ENCODE data around the gene S100Z.
"Not testable (repeated sequence)": the region's sequence is repeated elsewhere in the genome, so short reads cannot be mapped to it uniquely, and the experiment has no call there.

S100Z gene

DNA sequence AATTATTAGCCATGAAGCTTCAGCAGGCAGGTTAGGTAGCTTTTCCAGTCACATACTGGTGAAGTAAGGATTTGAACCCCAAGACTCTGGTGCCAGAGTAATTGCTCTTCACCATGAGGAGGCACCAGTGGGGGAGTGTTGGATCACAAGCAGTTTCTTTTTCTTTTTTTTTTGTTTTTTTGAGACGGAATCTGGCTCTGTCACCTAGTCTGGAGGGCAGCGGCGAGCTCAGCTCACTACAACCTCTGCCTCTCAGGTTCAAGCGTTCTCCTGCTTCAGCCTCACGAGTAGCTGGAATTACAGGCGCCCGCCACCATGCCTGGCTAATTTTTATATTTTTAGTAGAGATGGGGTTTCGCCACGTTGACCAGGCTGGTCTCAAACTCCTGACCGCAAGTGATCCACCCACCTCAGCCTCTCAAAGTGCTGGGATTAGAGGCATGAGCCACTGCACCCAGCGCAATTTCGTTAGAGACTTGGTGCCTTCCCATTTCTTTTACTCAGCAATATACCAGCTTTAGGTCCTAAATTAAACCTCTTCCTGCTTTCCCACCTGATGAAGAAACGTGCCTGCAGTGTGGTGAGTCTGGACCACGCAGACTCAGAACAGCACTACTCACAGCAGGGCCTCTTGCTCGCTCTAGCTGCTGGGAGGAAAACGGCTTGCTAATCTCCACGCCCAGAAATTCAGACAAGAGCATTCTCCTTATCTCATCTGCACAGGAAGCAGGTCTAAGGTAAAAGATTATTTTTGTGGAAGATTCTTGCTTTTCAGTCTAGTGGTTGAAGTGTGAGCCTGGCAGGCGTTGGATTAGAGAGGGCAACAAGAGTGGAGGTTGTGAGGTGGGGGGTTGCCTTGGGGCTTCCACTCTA is at the start of gene S100Z:
Gene S100Z (plus strand): TSS at position 596 of the 873 bp plus-strand sequence. CDS start 25,346 bp downstream, outside the sequence.
- no peak for DNase-seq (ENCODE audit: low read depth)

DNA sequence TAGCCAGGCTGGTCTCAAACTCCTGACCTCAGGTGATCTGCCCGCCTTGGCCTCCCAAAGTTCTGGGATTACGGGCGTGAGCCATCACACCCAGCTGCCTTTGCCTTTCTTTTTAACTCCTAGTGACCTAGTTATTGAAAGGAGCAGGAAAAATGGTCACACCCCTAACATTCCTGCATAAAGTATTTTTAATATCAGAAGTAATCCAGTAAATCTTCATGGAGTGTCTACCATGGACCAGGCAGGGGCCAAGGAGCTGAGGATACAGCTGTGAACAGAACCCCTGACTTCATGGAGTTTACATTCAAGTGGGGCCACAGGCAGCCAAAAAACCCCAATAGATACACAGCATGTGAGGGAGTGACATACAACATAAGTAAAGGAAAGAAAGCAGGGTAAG is 49.2 kb upstream of the S100Z start:
- DNase-seq (ENCODE audit: low read depth): no peak

DNA sequence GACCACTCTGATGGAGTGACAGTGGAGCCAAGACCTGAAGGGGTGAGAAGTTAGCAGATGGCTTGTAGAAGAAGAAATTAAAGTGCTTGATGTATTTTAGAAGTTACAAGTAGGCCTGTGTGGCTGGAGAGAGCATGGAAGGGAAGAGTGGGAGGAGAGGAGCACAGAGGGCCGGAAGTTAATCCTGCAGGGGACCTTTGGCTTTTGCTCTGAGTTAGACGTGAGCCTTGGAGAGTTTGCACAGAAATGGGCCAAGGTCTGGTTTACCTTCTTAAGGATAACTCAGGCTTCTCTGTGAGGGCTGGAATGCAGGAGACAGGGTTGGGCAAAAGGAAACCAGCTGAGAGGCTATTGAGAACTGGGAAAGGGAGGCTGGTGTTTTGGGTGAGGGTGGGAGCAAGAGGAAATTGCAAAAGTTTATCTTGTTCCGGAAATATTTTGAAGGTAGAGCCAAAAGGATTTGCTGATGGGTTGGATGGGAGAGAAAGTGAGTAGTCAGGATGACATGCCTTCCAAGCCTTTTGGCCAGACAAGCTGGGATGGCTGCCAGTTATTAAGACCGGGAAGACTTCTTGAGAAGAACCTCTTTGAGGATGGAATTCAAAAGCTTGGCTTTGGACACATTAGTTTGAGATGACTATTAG is 48.5 kb upstream of the S100Z start:
- no peak for DNase-seq (ENCODE audit: low read depth)

DNA sequence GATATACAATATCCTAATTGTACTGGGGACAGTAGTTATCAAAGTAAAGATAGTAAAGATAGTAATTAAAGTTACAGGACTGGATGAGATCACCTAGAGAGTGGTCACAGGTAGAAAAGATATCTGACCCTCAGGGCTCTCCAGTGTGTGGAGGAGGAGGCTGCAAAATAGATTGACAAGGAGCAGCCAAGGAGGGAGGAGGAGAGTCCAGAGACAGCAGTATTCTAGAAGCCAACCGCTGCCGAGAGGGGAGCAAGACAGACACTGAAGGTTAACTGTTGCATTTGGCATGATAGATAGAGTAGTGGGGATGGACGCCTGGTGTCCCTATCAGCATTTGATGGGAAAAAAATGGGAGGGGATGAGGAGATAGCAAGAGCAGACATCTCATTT is 48.0 kb upstream of the S100Z start:
- no peak for DNase-seq (ENCODE audit: low read depth)

DNA sequence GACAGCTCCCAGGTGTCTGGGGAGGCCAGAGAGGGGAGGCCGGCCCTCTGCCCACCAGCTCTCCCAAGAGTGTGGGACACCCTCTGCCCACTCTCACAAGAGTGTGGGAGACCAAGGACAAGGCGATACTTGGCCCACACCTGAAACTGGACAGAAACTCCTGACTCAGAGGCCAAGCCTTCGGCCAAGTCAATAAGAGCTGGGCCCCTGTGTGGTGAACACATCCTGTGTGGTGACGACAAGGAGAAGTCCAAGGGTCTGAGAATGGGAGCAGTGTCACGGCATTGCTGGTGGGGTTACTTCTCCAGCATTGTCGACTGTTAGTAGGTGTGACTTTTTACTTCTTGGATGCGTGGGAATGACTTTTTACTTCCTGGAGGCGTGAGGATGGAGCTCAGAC is 45.5 kb upstream of the S100Z start:
- no peak for DNase-seq (ENCODE audit: low read depth)

- DNase-seq (ENCODE audit: low read depth): no peak
These were observed 43.9 kb upstream of the S100Z start for GRCh38 chr5:76805821-76806505.

- DNase-seq (ENCODE audit: low read depth): no peak
These were observed 42.5 kb upstream of the S100Z start for GRCh38 chr5:76807296-76807695.

DNA sequence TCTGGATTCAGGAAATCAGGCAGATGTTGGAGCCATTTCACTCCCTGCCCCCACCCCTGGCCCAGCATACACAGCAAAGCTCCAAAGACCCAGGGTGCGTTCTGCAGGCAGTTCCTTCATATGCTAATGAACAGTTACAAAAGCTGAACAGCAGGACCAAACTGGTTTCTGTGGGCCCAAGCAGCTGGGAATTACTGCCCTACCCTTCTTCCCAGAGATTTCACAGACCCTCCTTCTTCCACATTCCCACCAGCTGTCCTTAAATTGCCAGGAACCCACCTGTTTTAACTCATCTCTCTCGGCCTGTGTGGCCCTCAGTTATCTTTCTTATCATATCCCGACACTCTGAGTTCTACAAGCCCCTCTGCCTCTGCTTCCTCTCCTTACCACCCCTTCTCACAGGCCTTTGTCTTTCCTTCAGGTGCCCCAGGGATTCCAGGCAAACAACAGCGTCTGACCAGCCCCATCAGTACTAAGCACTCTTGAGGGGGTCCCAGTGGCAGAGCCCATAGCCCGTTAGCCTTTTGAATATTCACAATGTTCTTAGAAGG is 41.6 kb upstream of the S100Z start:
- DNase-seq (ENCODE audit: low read depth): no peak

- no peak for DNase-seq (ENCODE audit: low read depth)
These were observed 40.7 kb upstream of the S100Z start for GRCh38 chr5:76809141-76809540.

- DNase-seq (ENCODE audit: low read depth): no peak
These were observed 39.6 kb upstream of the S100Z start for GRCh38 chr5:76810236-76810635.

DNA sequence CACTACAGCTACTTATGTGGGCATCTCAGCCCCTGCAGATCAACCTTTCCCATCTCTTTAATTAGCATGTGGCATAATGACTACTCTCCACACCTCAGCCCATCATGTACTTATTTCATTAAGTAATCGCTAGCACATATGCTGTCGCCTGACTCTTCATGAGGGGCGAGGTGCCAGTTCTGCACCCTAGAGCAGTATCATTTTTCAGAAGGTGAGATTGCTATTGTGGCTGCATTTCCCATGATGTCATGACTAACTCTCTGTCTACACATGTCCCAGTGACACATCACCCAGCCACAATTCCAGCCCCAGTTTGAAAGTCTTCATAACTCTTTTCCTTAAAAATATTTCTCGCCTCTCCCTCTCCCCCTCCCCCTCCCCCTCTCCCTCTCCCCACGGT is 38.6 kb upstream of the S100Z start:
- DNase-seq (ENCODE audit: low read depth): no peak

DNA sequence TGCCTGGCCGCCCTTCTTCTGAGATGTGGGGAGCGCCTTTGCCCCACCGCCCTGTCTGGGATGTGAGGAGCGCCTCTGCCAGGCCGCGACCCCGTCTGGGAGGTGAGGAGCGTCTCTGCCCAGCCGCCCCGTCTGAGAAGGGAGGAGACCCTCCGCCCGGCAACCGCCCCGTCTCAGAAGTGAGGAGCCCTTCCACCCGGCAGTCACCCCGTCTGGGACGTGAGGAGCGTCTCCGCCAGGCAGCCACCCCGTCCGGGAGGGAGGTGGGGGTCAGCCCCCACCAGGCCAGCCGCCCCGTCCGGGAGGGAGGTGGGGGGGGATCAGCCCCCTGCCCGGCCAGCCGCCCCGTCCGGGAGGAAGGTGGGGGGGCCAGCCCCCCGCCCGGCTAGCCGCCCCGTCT is 37.6 kb upstream of the S100Z start:
- DNase-seq (ENCODE audit: low read depth): not testable (repeated sequence)

DNA sequence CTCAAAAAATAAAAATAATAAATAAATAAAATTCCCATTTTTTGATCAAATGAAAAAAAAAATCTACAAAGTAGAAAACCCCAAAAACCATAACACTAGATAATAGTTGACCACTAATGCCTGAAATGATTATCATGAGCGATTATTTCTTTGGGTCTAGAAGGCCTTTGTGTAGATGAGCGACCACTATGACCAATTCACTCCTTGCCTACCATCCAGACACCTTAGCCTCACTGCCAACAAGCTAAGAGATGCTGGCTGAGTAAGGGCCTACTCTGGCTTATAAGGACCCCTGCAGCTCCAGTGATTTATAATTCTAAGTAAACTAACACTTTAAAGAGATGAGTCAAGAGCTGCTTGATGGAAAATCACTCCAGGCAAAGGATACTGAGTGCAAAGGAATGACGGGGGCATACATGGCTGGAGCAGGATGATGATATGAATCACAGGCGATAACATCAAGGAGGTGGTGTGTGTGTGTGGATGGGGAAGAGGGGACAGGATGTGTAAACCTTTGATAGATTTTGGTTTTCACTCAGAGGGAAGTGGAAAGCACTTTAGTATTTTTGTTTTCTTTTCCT is 35.7 kb upstream of the S100Z start:
- no peak for DNase-seq (ENCODE audit: low read depth)

DNA sequence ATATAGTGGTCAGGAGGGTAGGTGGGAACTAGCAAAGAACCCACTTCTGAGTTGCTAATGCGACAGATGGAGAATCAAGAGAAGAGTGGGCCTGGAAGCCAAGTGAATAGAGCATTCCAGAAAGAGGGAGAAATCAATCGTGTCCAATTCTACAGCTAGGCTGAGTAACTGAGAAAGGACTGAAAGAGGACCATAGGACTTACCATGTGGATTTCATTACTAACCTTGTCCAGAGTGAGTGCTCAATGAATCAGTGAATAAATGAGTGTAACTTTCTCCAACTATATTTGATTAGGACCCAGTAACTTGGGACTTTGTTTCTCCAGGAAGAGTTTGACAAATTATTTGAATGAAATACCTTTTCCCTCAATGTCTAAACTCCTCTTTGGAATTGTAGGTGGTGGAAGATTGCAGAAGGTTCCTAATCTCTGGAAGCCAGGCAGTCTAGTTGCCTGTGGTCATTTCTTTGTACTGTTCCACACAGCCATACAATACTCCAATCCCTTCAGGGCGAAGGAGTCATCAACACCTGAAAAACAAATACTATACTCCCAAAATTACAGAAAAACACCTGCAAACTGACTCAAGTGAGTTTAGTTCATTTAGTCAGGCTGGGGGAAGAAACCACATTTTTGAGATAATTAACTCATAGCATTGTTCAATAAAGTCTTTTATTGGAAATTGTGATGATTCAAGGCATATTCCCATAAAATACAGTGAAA is 33.5 kb upstream of the S100Z start:
- no peak for DNase-seq (ENCODE audit: low read depth)

DNA sequence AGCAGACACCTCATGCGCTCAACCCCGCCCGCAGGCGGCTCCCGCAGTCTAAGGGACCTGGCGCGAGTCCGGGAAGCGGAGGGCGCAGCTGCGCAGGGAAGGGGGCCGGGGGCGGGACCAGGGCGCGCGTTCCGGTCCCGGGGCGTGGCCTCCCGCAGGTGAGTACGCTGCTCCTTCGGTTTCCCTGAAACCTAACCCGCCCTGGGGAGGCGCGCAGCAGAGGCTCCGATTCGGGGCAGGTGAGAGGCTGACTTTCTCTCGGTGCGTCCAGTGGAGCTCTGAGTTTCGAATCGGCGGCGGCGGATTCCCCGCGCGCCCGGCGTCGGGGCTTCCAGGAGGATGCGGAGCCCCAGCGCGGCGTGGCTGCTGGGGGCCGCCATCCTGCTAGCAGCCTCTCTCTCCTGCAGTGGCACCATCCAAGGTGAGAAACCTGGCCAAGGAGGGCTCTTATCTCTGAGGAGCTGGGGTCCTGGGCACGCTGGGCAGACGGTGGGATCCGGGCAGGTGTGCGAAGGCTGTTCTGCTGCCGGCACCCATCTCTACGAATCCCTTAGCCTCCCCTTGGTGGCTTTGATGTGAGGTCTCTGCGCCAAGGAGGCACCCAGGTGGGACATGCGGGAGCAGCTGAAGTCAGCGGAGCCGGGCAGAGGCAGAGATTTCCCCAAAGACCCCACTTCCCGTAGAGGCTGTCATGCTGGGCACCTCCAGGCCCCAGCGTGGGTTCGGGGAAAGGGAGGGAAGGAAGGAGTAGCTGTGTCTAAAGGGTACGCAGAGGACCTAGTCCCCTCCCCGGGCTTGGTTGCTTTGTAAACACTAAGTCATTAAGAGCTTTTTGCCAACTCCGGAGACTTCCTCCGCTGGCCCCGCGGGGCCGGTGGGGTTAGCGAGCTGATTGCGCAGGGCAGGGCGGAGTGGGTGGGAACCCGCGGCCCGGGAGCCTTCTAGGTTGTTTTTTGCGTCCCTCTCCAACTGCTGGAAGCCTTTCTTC is 30.7 kb upstream of the S100Z start, which contains the start of gene F2RL1:
Gene F2RL1 (plus strand): TSS at position 187 of the 988 bp plus-strand sequence. CDS start 153 bp downstream, at position 340.
- DNase-seq (ENCODE audit: low read depth): peak; percentile 19

GRCh38 chr5:76819851-76820525 is 29.8 kb upstream of the S100Z start:
- no peak for DNase-seq (ENCODE audit: low read depth)

- DNase-seq (ENCODE audit: low read depth): no peak
These were observed 29.3 kb upstream of the S100Z start for GRCh38 chr5:76820526-76820890.

- no peak for DNase-seq (ENCODE audit: low read depth)
These were observed 28.7 kb upstream of the S100Z start for GRCh38 chr5:76821136-76821535.

- DNase-seq (ENCODE audit: low read depth): not testable (repeated sequence)
These were observed 27.6 kb upstream of the S100Z start for GRCh38 chr5:76822105-76822731.

Data from stimulated activated CD8-positive, alpha-beta memory T cell treated with anti-CD3 and anti-CD28 coated beads, Interleukin-7, amount 100 ng/mL, for 24 hours (primary cell).